ENCODE measurements around the gene ZNF552. TPM values are rescaled to one million over a fixed set of nuclear protein-coding genes. Genes with fewer than 3 reads are reported as not detected.

Gene ZNF552
- total RNA-seq, 1 donor: 5.8 TPM

Other genes with a start within 250 kb of the ZNF552 start
- 4.3 and 6.2 TPM in 2 replicates for gene ZNF416, start 236.0 kb downstream of the ZNF552 start, total RNA-seq
- 11.2 and 11.6 TPM in 2 replicates for gene ZIK1, start 230.8 kb downstream of the ZNF552 start, total RNA-seq
- 4.1 and 4.7 TPM in 2 replicates for gene ZNF530, start 215.0 kb downstream of the ZNF552 start, total RNA-seq
- gene ZNF134, start 200.7 kb downstream of the ZNF552 start, total RNA-seq: 18.5 and 22.1 TPM in 2 replicates
- 9.4 and 10.9 TPM in 2 replicates for gene ZNF211, start 181.7 kb downstream of the ZNF552 start, total RNA-seq
- under 0.01 and 0.36 TPM in 2 replicates for gene ZSCAN4, start 146.0 kb downstream of the ZNF552 start, total RNA-seq
- 8.3 and 9.8 TPM in 2 replicates for gene ZNF551, start 132.9 kb downstream of the ZNF552 start, total RNA-seq
- 6.8 and 7.6 TPM in 2 replicates for gene ZNF154, start 105.7 kb downstream of the ZNF552 start, total RNA-seq
- 11.2 TPM in 2 replicates for gene ZNF671, start 87.3 kb downstream of the ZNF552 start, total RNA-seq
- 15.9 and 16.3 TPM in 2 replicates for gene ZNF776, start 68.1 kb downstream of the ZNF552 start, total RNA-seq
- gene ZNF586, start 45.2 kb downstream of the ZNF552 start, total RNA-seq: 19.5 and 21.5 TPM in 2 replicates
- 21.2 and 24.2 TPM in 2 replicates for gene ZNF587B, start 15.4 kb upstream of the ZNF552 start, total RNA-seq
- 21.8 and 26.4 TPM in 2 replicates for gene ZNF587, start 34.9 kb upstream of the ZNF552 start, total RNA-seq
- gene ZNF814, start 74.1 kb upstream of the ZNF552 start, total RNA-seq: 12.7 and 15.9 TPM in 2 replicates
- 20.6 TPM in 2 replicates for gene ZNF417, start 101.7 kb upstream of the ZNF552 start, total RNA-seq
- 4.7 and 5.1 TPM in 2 replicates for gene ZNF418, start 120.5 kb upstream of the ZNF552 start, total RNA-seq
- gene ZNF256, start 132.8 kb upstream of the ZNF552 start, total RNA-seq: 5.8 and 5.9 TPM in 2 replicates
- 0.36 TPM in 1 of 2 replicates, not detected in the other for gene C19orf18, start 159.6 kb upstream of the ZNF552 start, total RNA-seq
- gene ZNF606, start 187.9 kb upstream of the ZNF552 start, total RNA-seq: 16.3 and 17.4 TPM in 2 replicates
- 0.36 TPM in 1 of 2 replicates, not detected in the other for gene ZSCAN1, start 219.1 kb upstream of the ZNF552 start, total RNA-seq
- gene ZNF135, start 244.4 kb upstream of the ZNF552 start, total RNA-seq: 6.5 and 8.3 TPM in 2 replicates